Stimulated activated CD4-positive, alpha-beta T cell treated with anti-CD3 and anti-CD28 coated beads, TNF-alpha, amount 100 ng/mL, for 1 hour (primary cell): Measurements from ENCODE around the gene FKRP.

Experiments used
- DNase-seq, 3 donors: peaks; one replicate each; pipeline ENCODE4 v3.0.0-alpha.2; 2020; ENCODE audit warnings: low read depth in 3 of 3, low spot score in 1 of 3

The FKRP gene

DNA sequence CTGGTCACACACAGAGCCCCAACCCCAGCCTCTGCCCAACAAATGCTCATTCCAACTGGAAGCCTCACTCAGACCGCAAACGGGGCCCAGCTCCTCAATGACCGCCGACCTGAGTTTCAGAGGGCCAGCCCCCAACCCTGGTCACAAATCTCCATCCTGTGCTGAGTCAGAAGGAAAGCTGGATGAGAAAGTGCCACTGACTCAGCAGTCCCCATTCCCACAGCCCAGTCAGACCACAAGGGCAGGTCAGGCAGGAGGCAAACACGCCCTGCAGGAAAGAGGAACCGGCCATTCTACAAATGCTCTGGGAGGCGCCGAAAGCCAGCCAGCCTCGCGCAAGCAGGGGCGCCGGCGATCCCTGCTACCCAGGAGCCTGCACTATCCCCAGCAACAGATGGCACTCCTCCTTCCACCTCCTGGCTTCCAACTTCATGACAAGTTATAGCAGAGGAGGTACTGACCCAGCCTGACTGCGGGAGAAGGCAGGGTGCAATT lies 14.8 kb upstream of the FKRP start:
- no peak for DNase-seq

DNA sequence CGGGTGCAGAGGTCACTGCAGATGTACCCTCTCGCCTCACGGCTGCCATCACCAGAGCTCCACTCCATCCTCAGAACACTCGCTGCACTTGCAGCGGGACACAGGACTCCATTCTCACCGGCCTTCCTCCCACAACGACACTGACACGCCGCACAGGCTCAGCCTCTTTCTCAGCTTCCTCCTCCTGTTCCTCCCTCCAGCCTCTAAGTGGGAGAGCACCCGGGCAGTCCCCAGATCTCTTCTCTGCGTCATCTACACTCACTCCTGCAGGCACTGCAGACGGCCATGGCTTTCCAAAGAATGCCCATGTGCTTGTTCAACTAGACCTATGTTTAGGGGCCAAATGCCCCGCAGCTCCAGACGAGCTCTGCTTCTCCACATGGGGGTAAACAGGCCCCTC lies 14.3 kb upstream of the FKRP start:
- DNase-seq: no peak

DNA sequence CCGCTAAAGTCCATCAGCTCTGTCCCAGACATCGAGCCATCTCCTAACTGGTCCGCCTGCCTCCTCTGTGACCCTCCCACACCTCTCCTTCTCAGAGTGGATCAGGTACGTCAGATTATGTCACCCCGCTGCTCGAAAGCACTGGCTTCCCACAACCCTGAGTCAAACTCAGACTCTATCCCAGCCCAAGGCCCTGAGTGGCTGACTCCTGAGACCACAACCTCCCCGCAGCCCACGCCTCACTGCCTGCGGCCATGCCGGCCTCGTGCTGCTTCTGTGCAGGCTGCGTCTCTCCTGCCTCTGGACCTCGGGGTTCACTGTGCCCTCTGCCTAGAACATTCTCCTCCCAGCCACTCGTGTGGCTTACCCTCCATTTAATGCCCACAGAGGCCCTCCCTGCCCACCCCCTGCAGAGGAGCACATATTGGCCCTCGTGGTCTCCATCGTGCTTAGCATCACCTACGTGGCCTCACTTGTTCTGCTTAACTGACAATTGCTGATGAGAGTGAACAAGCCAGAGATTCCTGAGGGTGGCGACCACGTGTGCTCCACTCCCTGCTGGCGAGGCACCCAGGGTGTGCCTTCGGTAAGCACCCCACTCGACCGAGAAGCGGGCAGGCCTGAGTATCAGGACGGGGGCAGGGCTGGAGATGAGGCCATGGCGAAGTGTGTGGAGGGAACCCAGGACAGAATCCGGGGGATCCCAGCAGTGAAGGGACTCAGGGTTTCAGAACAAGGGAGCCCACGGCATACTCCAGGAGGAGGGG lies 13.5 kb upstream of the FKRP start:
- no peak for DNase-seq

DNA sequence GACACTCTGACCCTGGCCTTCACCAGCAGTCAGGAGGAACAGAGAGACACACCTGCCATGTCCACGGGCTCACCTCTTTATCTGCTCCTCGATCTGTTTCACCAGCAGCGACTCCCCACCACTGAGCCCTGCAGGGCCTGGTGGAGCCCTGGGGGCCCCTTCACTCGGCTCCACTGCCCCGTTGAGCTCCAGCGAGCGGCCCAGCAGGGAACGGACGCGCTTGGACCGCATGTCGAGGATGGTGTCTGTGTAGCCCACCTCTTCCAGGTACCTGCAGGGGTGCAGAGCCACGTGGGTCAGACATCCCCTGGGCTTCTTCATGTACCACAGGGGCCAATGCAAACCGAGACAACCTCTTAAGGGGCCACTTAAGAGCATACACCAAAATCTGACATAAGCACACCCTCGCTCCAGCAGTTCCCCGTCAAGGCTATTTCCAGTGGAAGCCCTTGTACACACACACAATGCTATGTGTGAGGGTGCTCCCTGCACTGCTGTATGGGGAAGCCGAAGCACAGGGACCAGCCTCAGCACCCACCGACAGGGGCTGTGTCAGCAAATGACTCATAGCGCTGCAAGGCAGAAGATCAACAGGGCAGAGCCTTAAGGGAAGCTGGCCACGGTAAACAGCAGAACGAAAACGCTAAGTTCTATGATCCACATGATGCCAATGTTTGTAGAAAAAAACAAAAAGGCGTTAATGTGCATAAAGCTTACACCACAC lies 12.7 kb upstream of the FKRP start:
- DNase-seq: no peak

DNA sequence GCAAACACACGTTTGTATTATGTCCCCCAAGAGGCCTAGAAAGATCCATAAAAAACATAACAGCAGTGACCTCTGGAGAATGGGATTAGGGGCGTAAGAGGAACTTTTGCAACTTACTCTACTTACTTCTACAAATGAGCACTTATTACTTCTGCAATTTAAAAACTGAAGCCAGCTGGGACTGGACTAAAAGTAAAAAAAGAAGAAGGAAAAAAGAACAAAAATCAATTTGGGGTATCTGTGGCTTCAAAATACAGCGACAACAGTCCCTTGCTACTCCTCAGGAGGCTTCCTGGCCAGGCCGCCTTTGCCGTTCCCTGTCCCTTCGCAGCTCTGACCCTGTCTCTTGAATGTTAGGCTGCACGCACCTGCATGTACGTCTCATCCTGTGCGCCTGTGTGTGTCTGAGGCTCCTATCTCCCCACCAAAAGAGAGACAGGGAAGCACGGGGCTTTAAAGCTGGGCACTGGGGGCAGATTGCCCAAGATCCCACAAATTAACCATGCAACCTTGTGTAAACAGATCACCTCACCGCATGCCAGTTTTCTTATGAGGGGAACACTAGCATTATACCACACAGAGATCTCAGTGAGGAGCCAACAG lies 12.1 kb upstream of the FKRP start:
- no peak for DNase-seq

DNA sequence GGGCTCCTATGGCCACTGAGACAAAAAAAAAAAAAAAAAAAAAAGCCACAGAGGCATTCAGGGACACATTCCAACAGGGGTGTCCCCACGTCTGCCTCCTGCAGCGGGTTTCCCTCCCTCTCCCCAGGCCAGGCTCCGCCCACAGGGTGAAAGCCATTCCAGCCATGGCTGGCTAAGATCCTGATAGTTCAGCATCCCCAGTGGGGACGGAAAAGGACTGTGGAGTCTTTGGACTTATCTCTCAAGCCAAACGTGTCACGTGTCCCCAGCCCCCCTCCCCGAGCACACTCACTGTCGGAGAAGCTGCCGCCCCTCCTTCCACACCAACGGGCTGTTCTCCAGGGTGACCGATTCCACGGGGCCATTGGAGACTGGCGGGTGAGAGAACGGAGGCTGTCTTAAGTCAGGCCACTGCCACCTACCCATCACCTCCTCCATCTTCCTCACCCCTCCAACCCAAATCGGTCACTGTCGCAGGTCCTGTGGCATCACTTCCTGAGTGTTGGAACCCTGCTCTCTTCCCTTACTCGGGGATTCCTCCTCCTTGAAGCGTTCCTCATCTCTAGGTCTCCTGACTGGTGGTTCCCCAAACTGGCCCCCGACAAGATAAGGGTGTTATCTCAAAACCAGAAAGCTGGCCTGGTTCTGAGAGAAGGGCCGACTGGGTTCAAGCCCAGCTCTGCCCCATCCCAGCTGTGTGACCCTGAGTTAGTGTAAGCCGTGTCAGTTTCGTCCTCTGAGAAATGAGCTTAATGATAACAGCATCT lies 9.1 kb upstream of the FKRP start:
- DNase-seq: no peak

DNA sequence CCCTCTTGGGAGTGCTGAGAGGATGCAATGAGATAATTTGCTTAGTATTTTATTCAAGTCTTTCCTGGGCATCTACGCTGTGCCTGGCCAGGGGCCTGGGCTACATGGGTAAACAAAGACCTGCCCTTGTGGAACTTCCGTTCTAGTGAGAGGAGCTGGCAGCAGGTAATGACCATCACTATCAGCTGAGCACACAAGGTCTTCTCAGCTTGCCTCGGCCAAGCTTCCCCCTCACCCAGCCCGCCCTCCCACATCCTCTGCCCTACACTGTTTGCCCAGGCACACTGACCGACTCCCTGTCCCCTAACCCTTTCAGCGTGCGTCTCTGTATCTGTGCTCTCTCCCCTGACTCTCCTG lies 8.6 kb upstream of the FKRP start:
- no peak for DNase-seq

DNA sequence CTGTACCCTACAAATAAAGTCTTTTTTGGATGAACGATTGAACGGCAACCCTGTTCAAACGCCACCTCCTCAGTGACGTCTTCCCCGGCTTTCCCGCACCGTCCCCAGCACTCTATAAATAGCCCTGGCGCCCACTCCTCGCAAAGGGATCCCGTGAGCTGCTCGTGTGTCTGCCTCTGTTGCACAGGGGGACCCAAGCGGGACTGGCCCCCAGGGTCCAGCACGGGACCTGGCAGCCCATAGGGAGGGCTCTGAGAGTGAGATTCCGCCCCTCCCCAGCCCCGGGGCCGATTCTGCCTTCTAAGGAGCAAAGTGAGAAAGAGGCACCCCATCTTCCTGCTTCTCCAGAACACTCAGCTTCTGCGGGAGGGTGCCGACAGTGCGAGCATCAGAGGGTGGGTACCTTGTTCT lies 8.1 kb upstream of the FKRP start:
- DNase-seq: no peak

DNA sequence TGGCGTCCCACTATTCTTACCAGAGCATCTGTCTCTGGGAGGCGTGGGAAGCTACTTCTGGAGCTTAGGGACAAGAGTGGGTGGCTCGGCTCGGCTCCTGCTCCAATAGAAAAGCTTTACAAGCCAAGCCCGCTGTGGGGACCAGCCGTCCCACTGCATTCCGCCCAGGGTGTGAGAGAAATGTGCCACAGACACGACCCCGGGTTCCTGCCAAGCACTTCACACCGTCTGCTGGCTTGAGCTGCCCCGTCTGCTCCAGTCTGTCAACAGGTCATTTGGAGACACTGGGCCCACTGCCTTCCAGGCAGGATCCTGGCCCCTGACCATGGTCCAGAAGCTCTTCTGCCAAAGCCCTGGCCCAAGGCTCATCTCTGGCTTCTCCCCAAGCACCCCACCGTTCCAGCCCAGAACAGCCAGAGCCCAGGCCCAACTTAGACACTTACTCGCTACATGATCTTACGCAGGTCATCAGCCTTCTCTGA lies 6.5 kb upstream of the FKRP start:
- no peak for DNase-seq

DNA sequence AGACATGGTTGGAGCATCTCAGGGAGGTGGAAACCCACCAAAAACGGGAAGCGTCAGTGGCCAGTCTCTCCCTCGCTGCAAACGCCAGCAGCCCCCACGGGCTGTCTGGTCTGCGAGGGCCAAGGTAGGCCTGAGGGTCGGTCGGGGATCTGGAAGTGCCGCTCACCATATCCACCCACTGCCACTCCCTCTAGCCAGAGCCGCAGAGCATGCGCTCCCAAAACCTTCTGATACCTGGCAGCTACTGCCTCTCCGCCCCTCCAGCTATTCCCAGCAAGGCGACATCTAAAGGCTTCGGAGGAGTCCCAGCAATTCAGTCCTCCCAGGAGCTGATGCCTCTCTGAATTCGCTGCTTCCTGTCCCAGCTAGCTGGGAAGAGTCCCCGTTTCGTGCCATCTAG lies 4.4 kb upstream of the FKRP start:
- DNase-seq: no peak

DNA sequence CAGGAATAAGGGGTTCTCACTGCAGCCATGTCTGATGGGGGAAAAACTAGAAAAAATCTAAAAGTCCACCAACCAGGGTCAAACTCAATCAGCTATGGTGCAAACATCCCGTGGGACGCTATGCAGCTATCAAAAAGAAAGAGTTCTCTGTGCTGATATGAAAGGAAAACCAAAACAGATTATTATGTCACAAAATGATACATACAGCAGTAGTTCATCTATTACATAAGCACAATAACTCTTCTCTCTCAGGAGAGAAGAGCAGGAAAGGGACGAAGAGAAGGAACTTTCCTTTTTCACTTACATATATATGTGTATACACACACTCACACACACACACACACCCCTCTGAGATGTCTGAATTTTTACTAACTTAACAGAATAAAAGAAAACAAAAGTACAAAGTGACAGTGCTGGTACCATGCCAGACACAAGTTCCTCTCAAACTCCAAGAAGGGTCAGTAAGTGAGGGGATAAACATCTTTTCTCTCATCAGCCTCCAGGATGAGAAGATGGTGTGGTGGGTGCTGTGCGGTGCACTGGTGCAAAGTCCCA lies 2.9 kb upstream of the FKRP start:
- no peak for DNase-seq

DNA sequence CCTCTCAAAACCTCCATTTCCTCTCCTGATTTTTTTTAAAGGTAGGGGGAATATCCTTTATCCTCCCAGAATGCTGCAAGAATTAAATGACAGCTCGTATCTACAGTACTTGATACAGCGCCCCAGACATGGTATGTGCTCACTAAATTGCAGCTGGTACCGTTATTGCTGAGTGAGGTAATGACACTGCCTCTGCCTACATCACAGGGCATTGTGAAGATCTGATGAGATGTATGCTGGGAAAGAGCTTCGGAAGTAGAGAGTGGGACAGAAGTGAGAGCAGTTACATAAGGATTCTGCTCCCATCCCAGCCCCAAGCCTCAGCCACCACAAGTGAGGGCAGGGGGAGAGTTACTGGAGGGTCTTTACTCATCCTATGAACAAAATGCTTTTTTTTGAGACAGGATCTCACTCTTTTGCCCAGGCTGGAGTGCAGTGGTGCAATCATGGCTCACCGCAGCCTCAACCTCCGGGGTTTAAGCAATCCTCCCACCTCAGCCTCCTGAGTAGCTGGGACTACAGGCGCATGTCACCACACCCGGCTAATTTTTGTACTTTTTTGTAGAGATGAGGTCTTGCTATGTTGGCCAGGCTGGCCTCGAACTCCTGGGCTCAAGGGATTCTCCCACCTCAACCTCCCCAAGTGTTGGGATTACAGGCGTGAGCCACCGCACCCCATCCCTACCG lies 1.7 kb upstream of the FKRP start:
- DNase-seq: no peak

DNA sequence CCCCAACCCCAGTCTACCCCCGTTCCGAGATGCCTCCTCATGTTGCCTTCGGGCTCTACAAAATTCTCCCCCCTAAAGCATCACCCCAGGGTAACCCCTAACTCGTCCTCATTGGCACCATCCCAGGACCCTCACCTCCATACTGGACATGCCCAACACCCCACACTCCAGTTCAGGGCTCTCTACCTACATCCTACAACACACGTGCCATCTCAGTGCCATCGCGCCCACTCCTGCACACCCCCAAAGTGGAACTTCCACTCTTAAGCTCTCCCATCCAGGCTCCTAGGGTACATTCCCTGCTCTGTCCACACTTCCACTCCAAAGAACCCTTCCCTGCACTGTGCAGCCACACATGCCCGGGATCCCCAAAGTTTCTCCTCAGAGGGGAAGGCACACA lies 827 bp upstream of the FKRP start:
- DNase-seq: no peak

DNA sequence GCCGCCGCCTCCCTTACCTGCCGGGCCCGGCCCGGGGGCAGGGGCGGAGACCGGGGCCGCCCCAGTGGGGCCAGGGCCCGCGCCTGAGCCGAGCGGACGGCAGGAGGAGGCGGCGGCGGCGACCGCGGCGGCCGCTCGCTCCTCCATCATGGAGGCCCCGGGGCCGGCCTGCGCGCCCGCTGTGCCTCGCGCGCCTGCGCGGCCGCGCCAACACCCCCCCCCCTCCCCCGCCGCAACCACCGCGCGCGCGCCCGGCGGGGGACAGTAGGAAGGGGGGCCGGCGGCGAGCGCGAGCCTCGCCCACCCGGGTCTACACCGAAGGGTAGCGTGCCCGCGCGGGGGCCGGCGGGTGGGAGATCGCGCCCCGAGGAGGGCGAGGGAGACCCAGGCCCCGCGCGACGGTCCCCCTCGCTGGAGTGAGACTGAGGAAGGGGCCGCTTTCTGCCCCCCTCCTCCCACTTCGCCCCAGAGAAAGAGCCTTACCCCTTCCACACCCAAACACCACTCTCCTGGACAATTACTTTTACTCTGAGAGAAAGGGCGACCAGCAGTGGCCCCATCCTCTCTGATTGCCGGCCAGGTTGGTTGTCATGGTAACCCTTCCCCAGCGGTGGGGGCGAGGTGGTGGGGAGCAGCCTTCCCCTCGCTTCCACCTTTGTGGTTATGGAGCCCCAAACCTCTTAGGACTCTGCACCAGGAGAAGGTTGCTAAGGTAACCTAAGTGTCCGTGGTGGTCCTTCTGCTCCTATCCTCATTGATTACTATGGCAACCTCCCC lies 612 bp downstream of the FKRP start, which contains the start of gene STRN4:
TSS of gene STRN4 (minus strand) at position 170 of the 777 bp plus-strand sequence. CDS start at position 150, 20 bp downstream.
- DNase-seq: peak in 2 of 3 donors; percentile 35 to 52

DNA sequence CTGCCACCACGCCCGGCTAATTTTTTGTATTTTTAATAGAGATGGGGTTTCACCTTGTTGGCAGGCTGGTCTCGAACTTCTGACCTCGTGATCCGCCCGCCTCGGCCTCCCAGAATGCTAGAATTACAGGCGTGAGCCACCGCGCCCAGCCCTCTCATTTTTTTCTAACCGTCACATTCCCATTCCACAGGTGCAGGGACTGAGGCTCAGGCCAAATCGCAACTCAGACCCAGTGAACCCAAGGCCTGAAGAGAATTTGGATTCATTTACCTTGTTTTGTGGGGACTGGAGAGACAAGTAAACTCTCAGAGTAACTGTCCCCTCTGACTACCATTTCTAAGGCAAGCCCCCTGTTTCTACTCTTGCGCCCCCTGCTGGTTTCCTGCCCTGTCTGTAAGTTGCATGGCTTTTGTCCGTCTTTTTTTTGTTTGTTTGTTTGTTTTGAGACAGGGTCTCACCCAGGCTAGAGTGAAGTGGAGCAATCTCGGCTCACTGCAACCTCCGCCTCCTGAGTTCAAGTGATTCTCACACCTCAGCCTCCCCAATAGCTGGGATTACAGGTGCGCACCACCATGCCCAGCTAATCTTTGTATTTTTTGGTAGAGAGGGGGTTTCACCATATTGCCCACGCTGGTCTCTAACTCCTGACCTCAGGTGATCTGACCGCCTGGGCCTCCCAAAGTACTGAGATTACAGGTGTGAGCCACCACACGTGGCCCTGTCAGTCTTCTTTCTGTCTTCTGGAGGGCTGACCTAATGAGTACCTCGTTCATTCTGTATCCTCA lies 2.7 kb downstream of the FKRP start:
- peak; percentile 39 to 71 (median 47) for DNase-seq

DNA sequence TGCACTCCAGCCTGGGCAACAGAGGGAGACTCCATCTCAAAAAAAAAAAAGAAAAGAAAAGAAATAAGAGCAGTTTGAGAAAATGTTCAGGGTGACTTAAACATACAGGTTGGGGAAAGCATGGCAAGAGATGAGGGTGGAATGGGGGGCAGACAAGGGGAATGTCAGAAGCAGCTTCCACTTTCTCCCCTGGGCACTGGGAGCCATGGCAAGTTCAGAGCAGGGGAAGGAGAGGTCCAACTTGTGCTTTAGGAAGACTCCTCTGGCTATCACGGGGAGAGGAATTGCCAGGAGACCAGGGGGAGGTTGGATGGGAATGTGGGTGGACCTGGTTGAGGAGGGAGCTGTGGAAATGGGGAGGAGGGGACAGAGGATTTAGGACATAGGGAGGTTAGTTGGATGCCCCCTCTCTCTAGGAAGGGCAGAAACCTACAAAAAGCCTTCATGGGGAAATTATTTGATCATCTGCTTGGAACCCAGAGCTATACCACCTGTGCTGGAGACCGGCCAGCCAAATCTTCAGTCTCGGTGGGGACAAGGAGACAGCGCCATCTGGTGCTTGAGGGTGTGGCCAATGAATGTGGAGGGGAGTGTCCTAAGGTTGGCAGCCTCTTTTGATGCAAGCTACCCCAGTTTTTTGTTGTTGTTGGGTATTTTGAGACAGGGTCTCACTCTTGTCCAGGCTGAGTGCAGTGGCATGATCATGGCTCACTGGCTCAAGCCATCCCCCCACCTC lies 7.7 kb downstream of the FKRP start:
- peak in 2 of 3 donors; percentile 33 to 37 for DNase-seq

DNA sequence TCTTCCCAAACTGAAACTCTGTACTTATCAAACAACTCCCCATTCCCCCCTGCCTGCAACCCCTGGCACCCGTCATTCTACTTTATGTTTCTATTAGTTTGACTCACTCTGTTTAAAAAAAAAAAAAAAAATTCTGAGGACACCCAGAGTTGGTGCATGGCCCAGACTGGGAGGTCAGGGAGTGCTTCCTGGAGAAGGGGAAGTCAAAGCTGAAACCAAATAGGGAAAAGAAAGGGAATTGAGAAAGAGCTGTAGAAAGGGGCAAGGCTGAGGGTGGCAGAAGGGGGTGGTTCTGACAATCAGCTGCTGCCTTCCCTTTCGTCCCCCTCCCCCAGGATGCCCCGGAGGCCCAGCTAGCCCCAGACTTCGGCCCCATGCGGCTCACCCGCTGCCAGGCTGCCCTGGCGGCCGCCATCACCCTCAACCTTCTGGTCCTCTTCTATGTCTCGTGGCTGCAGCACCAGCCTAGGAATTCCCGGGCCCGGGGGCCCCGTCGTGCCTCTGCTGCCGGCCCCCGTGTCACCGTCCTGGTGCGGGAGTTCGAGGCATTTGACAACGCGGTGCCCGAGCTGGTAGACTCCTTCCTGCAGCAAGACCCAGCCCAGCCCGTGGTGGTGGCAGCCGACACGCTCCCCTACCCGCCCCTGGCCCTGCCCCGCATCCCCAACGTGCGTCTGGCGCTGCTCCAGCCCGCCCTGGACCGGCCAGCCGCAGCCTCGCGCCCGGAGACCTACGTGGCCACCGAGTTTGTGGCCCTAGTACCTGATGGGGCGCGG lies 9.4 kb downstream of the FKRP start:
- DNase-seq: no peak
